Measurements from ENCODE around the gene ZNF497. TPM values are rescaled to one million over a fixed set of nuclear protein-coding genes. Genes with fewer than 3 reads are reported as not detected.

Gene ZNF497
- total and polyA plus RNA-seq, 4 donors, result 0.60 to 4.4 (median 1.3) TPM

DNA sequence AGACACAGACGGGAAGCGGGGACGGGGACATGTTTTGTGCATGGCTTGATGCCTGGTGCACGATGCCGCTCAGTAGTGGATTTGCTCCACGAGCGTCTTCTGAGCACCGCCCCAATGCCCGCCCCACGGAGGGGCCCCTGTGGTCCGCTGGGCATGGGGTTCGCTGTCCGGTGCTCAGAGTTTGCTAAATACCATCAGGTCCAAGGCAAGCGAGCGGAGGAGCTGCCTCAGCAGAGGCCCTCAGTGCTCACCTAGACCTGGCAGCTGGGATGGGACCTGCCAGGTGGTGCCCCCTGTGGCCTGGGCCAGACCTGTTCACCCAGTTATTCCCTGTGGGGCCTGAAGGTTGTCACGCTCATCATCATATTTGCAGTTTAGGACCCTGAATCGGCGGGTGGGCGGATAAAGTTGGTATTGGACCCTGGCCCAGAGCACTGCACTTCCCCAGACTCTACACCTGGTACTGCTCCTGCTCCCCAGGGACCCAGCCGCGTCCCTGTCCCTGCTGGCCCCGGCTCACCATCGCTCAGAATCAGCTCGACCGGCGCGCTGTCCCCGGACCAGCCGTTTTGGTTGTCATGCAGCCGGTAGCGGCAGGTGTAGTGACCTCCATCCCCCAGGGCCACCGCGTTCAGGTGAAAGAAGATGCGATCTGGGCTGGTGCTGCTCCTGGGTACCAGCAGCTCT, 11.5 kb downstream of the ZNF497 start (continued):
- TF ChIP-seq TAF1 (conservative IDR thresholded peaks at IDR 0.05) (no peak), NR2F2 (IDR thresholded peaks at IDR 0.05) (no peak), JUND (IDR thresholded peaks at IDR 0.05) (no peak), YY1 (IDR thresholded peaks at IDR 0.05) (no peak), ZBTB33 (IDR thresholded peaks at IDR 0.05) (no peak)

DNA sequence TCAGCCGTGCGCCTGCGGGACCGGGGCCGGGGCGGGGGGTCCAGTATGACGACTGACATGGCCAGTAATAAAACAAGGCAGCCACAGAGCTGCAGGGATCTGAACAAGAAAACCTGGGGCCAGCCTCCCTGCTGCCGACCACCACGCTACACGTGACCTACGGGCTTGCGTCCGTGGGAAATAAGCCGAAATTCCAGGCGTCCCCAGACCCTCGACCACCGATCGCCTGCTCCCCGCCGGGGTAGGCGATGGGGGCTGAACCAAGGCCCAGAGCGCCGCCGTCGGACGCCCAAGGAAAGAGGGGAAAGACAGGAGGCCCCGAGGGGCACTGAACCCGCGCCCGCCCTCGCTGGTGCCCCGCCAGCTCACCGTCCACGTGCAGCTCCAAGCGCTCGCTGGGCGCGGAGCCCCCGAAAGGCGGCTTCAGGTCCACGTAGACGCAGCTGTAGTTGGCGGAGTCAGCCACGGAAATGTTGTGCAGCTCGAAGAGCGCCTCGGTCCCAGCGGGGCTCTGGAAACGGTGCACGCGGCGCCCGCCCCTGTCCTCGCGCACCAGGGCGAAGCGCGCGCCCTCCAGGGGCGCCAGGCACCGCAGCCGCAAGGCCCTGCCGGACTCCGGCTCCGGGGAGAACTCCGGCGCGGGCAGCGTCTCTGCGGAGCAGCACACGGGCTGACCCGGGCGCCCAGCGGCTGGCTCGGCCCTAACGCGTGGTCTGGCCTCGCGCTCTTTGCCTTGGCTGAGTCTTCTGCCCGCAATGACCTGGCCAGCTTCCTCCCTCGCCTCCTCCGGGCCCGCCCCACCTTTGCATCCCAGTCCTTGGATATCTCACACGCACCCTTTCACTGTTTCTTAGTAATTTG, 12.3 kb downstream of the ZNF497 start:
- H3K27me3 ChIP-seq (ENCODE audit: control insufficient read depth in 4 of 4, insufficient read depth in 4 of 4, low read length in 3 of 4), result no peaks in the 10 kb centered on the region
- TF ChIP-seq EGR1 (IDR thresholded peaks at IDR 0.05; ENCODE audit: low read depth in 2 of 2), result no peak
- TF ChIP-seq GABPA (IDR thresholded peaks at IDR 0.05 in 1 of 2, conservative IDR thresholded peaks at IDR 0.05 in 1 of 2), result no peak
- no peak for TF ChIP-seq MAX (IDR thresholded peaks at IDR 0.05)
- no peak for TF ChIP-seq HNF4G (IDR thresholded peaks at IDR 0.05)
- peak overlapping the region; percentile 25 to 96 (median 65) for H3K4me3 ChIP-seq (ENCODE audit: low read depth in 1 of 3, low read length in 3 of 3)
- peak overlapping the region in 1 of 2 donors; percentile 37 for H3K27ac ChIP-seq (ENCODE audit: low read depth in 1 of 2, low read length in 2 of 2)
- H3K9me3 ChIP-seq (ENCODE audit: control insufficient read depth in 4 of 4, low read length in 3 of 4), result no peaks in the 10 kb centered on the region
- DNase-seq (ENCODE audit: low spot score), result no peak
- H3K4me1 ChIP-seq (ENCODE audit: control insufficient read depth in 4 of 4, insufficient read depth in 4 of 4, low read length in 3 of 4), result peaks cover 16 to 72% (median 59%) of the 10 kb centered on the region in 4 donors
- H3K36me3 ChIP-seq (ENCODE audit: control insufficient read depth in 4 of 4, insufficient read depth in 3 of 4, low read depth in 1 of 4, low read length in 3 of 4), result peaks cover 0 to 6% (median 2%) of the 10 kb centered on the region in 4 donors
- H3K9ac ChIP-seq (ENCODE audit: low read depth in 1 of 2, low read length in 2 of 2), result no peak overlapping the region
- 18% methylated on average over 84 of the region's 84 CpGs for WGBS

DNA sequence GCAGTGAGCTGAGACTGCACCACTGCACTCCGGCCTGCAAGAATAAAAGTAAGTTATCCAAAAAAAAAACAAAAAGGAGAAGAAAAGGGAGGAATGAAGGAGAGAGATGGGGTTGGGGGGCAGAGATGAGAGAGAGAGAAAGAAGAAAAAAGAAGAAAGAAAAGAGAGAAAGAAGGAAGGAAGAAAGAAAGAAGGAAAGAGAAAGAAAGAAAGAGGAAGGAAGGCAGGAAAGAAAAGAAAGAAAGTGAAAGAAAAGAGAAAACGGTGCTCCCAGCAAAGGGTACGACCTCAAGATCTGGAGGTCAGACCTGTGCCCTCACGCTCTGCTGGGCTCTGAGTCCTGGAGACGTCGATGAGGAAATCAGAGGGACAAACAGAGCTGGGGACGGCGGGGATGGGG, 13.0 kb downstream of the ZNF497 start:
- no peak for DNase-seq (ENCODE audit: low spot score)
- Histone ChIP-seq H3K4me1 (ENCODE audit: control insufficient read depth in 4 of 4, insufficient read depth in 4 of 4, low read length in 3 of 4) (peaks cover 19 to 65% (median 56%) of the 10 kb centered on the region in 4 donors), H3K36me3 (ENCODE audit: control insufficient read depth in 4 of 4, insufficient read depth in 3 of 4, low read depth in 1 of 4, low read length in 3 of 4) (peaks cover 0 to 6% (median 2%) of the 10 kb centered on the region in 4 donors), H3K9ac (ENCODE audit: low read depth in 1 of 2, low read length in 2 of 2) (no peak overlapping the region), H3K27me3 (ENCODE audit: control insufficient read depth in 4 of 4, insufficient read depth in 4 of 4, low read length in 3 of 4) (no peaks in the 10 kb centered on the region), H3K9me3 (ENCODE audit: control insufficient read depth in 4 of 4, low read length in 3 of 4) (no peaks in the 10 kb centered on the region), H3K4me3 (ENCODE audit: low read depth in 1 of 3, low read length in 3 of 3) (peak overlapping the region in 1 of 3 donors; percentile 65), H3K27ac (ENCODE audit: low read depth in 1 of 2, low read length in 2 of 2) (peak overlapping the region; percentile 24 to 37)
- 30% methylated on average over 8 of the region's 8 CpGs for WGBS
- TF ChIP-seq YY1 (IDR thresholded peaks at IDR 0.05) (no peak), JUND (IDR thresholded peaks at IDR 0.05) (no peak), ZBTB33 (IDR thresholded peaks at IDR 0.05) (no peak), FOXA1 (IDR thresholded peaks at IDR 0.05) (no peak), RXRA (IDR thresholded peaks at IDR 0.05) (peak; percentile 33 to 38), NR2F2 (IDR thresholded peaks at IDR 0.05) (peak; percentile 25), HNF4A (conservative IDR thresholded peaks at IDR 0.05) (peak; percentile 46 to 54)

Data from liver (tissue), 9 donors.